ENCODE data around the gene RBSN.
A peak's percentile ranks its signal among the peaks of the same experiment; 100 is the strongest.

RBSN gene

GRCh38 chr3:15099364-15100098, 583 bp upstream of the RBSN start:
- DNase-seq, result no peak

- DNase-seq, result no peak
Measured at GRCh38 chr3:15097891-15098290, 1.1 kb downstream of the RBSN start.

- DNase-seq, result no peak
Measured at GRCh38 chr3:15096046-15096445, 2.9 kb downstream of the RBSN start.

- no peak for DNase-seq
Measured at GRCh38 chr3:15094187-15094875, 4.6 kb downstream of the RBSN start.

GRCh38 chr3:15092686-15093085, 6.3 kb downstream of the RBSN start:
- no peak for DNase-seq

GRCh38 chr3:15091575-15091974, 7.4 kb downstream of the RBSN start:
- DNase-seq, result no peak

- DNase-seq, result no peak
Measured at GRCh38 chr3:15089201-15089600, 9.7 kb downstream of the RBSN start.

GRCh38 chr3:15086699-15087098, 12.2 kb downstream of the RBSN start:
- no peak for DNase-seq

GRCh38 chr3:15086263-15086662, 12.7 kb downstream of the RBSN start:
- DNase-seq, result no peak

GRCh38 chr3:15083252-15083651, 15.7 kb downstream of the RBSN start:
- DNase-seq, result no peak

- DNase-seq, result no peak
Measured at GRCh38 chr3:15081960-15082664, 16.8 kb downstream of the RBSN start.

GRCh38 chr3:15079091-15079490, 19.9 kb downstream of the RBSN start:
- DNase-seq, result no peak

GRCh38 chr3:15074500-15074899, 24.4 kb downstream of the RBSN start:
- no peak for DNase-seq

GRCh38 chr3:15071699-15072098, 27.2 kb downstream of the RBSN start:
- no peak for DNase-seq

- no peak for DNase-seq
Measured at GRCh38 chr3:15069441-15069840, 29.5 kb downstream of the RBSN start.

GRCh38 chr3:15066467-15066866, 32.5 kb downstream of the RBSN start:
- no peak for DNase-seq

GRCh38 chr3:15065550-15066007, 33.4 kb downstream of the RBSN start:
- DNase-seq, result no peak

- DNase-seq, result peak; percentile 91
Measured at GRCh38 chr3:15064835-15065549, 34.0 kb downstream of the RBSN start, which contains the start of gene MRPS25. Gene MRPS25, minus strand, starts transcription at chr3:15065315. Its CDS starts 121 bp downstream, at chr3:15065194.

- DNase-seq, result peak; percentile 9
Measured at GRCh38 chr3:15064299-15064834, 34.6 kb downstream of the RBSN start.

- DNase-seq, result no peak
Measured at GRCh38 chr3:15063656-15064286, 35.2 kb downstream of the RBSN start.

GRCh38 chr3:15063238-15063637, 35.7 kb downstream of the RBSN start:
- DNase-seq, result no peak

- DNase-seq, result no peak
Measured at GRCh38 chr3:15060029-15060428, 38.9 kb downstream of the RBSN start.
